DOHH2 (cell line): Measurements from ENCODE around the gene DNAH7.

Experiments
- EZH2phosphoT487 ChIP-seq: fragments of 200-600 bp; sonication (generic); IDR thresholded peaks from 2 replicates; pipeline ENCODE4 v1.6.1; 2017; ENCODE audit warnings: borderline replicate concordance, mild to moderate bottlenecking, antibody characterized with exemption, low read length, moderate library complexity, mixed read lengths
- TF ChIP-seq, protein P1 (sequence below): fragments of 200-600 bp; sonication (generic); IDR thresholded peaks from one replicate; pipeline ENCODE4 v1.5.1; 2014; ENCODE audit warnings: antibody characterized with exemption, mild to moderate bottlenecking, low read depth, low read length; ENCODE audit not compliant: poor library complexity, severe bottlenecking

DNA sequence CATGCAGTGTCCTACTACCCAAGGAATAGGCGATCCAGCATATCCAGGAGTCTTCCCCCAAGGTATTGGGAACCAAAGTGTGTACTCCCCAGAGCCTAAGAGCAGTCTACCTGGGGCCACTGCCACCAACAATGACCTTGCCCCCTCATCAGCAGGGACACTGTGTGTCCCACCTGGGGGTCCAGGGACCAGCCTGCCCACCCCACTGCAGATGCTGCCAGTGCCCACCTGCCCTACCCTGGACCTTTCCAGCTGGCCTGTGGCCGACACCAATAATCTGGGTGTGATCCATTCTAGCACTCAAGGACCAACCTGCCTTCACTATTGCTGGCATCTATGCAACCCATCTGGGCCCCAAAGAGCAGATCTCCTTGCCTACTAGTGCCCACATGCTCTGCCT lies 32.2 kb downstream of the DNAH7 start:
- TF ChIP-seq EZH2phosphoT487 = no peak
- TF ChIP-seq, protein P1, sequence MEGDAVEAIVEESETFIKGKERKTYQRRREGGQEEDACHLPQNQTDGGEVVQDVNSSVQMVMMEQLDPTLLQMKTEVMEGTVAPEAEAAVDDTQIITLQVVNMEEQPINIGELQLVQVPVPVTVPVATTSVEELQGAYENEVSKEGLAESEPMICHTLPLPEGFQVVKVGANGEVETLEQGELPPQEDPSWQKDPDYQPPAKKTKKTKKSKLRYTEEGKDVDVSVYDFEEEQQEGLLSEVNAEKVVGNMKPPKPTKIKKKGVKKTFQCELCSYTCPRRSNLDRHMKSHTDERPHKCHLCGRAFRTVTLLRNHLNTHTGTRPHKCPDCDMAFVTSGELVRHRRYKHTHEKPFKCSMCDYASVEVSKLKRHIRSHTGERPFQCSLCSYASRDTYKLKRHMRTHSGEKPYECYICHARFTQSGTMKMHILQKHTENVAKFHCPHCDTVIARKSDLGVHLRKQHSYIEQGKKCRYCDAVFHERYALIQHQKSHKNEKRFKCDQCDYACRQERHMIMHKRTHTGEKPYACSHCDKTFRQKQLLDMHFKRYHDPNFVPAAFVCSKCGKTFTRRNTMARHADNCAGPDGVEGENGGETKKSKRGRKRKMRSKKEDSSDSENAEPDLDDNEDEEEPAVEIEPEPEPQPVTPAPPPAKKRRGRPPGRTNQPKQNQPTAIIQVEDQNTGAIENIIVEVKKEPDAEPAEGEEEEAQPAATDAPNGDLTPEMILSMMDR = no peak
